BJ (cell line): ENCODE data around the gene CEP104. TPM values are rescaled to one million over a fixed set of nuclear protein-coding genes. Genes with fewer than 3 reads are reported as not detected.

Experiments used
- CTCF ChIA-PET: fragments of 350-600 bp; formaldehyde crosslinking; extraction: SDS; loops from one replicate; lab custom pipeline; 2021; ENCODE audit warnings: antibody characterized with exemption, inconsistent platforms; lab: Yijun Ruan, JAX
- POLR2A ChIA-PET: fragments of 300-600 bp; sonication (Branson Sonifier 250); formaldehyde crosslinking; extraction: SDS; loops from one replicate; lab custom pipeline; 2021; ENCODE audit warnings: antibody characterized with exemption; lab: Charles Lee
- DNase-seq: peaks from one replicate; pipeline ENCODE4 v3.0.0-alpha.2; 2011; ENCODE audit warnings: low read depth
- H3K27me3 ChIP-seq: 2 replicates; pipeline ENCODE4 v1.6.0; 2011; ENCODE audit warnings: low read length; ENCODE audit not compliant: control insufficient read depth, insufficient read depth
- H3K36me3 ChIP-seq: 2 replicates; pipeline ENCODE4 v1.5.1; 2011; ENCODE audit warnings: low read length; ENCODE audit not compliant: control insufficient read depth, insufficient read depth
- H3K4me3 ChIP-seq: 2 replicates; pipeline ENCODE4 v1.5.1; 2011; ENCODE audit warnings: low read depth, mild to moderate bottlenecking, control low read depth, low read length
- polyA plus RNA-seq: library from polyadenylated mRNA; depleted of rRNA; stranded (reverse); fragments of >200 nt; gene quantifications from 2 replicates; pipeline ENCODE4 v1.2.3, GENCODE V29; 2011
- TF ChIP-seq, protein P1 (sequence below): IDR thresholded peaks from 2 replicates; pipeline ENCODE4 v1.5.1; 2011; ENCODE audit warnings: low read depth, mild to moderate bottlenecking, control low read depth, inconsistent platforms, low read length, moderate library complexity; ENCODE audit not compliant: insufficient read depth

Gene CEP104
- polyA plus RNA-seq, 1 experiment, result 19.5 TPM

DNA sequence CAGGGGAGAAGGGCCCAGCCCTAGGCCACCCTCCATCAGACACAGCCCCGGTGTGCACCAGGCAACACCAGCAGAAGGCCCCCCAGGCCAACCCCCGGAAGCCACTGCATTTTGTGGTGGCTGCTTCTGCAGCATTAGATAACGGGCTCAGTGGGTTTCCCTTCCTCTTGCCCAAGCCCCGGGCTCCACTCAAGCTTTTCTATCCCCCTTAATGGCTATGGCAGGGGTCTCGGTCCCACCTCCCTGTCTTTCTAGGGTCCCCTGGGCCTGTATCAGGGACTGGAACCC, 24.1 kb upstream of the CEP104 start:
- TF ChIP-seq, protein P1, sequence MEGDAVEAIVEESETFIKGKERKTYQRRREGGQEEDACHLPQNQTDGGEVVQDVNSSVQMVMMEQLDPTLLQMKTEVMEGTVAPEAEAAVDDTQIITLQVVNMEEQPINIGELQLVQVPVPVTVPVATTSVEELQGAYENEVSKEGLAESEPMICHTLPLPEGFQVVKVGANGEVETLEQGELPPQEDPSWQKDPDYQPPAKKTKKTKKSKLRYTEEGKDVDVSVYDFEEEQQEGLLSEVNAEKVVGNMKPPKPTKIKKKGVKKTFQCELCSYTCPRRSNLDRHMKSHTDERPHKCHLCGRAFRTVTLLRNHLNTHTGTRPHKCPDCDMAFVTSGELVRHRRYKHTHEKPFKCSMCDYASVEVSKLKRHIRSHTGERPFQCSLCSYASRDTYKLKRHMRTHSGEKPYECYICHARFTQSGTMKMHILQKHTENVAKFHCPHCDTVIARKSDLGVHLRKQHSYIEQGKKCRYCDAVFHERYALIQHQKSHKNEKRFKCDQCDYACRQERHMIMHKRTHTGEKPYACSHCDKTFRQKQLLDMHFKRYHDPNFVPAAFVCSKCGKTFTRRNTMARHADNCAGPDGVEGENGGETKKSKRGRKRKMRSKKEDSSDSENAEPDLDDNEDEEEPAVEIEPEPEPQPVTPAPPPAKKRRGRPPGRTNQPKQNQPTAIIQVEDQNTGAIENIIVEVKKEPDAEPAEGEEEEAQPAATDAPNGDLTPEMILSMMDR, result no peak
- Histone ChIP-seq H3K4me3 (no peak overlapping the region), H3K27me3 (no peaks in the 10 kb centered on the region), H3K36me3 (peaks cover 5% of the 10 kb centered on the region)
- ChIA-PET POLR2A (no interaction called here), CTCF (interaction anchor here (0.7 kb wide), 1 partner anchor 1290 kb away, joined by 3 read pairs; no protein-coding TSS in a partner anchor)
- DNase-seq, result no peak

DNA sequence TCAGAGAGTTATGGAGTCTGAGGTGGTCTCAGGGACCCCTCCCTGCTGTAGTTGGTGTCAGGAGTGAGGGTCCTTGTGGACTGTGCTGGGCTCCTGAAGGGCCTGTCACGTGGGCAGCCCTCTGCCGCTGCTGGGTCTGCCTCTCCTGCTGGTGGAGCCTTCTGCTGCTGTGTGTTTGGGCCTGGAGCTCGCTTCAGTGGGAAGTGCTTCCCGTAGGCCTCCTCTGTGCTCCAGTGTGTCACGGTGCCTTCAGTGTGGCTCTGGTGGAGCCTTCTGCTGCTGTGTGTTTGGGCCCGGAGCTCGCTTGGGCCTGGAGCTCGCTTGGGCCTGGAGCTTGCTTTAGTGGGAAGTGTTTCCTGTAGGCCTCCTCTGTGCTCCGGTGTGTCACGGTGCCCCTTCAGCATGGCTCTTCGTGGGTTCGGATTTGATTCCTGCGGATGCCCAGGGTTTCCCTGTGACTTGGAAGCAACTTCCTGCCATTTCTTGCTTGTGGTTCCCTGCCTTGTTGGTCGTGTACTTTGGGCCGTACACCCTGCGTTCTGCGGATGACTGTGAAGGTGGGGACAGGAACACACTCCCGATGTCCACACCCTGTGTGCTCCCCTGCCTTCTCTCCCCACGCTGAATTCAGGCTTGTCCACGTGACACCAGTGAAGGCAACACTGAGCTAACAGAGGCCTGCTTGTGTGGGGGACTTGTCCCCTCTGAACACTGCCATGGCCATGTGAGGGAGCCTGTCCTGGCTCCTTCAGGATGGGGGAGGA, 23.6 kb upstream of the CEP104 start:
- POLR2A ChIA-PET, result no interaction called here
- no peak overlapping the region for H3K4me3 ChIP-seq
- peaks cover 5% of the 10 kb centered on the region for H3K36me3 ChIP-seq
- TF ChIP-seq, protein P1, result no peak
- CTCF ChIA-PET, result interaction anchor here (0.7 kb wide), 1 partner anchor 1290 kb away, joined by 3 read pairs; no protein-coding TSS in a partner anchor
- H3K27me3 ChIP-seq, result no peaks in the 10 kb centered on the region
- no peak for DNase-seq

DNA sequence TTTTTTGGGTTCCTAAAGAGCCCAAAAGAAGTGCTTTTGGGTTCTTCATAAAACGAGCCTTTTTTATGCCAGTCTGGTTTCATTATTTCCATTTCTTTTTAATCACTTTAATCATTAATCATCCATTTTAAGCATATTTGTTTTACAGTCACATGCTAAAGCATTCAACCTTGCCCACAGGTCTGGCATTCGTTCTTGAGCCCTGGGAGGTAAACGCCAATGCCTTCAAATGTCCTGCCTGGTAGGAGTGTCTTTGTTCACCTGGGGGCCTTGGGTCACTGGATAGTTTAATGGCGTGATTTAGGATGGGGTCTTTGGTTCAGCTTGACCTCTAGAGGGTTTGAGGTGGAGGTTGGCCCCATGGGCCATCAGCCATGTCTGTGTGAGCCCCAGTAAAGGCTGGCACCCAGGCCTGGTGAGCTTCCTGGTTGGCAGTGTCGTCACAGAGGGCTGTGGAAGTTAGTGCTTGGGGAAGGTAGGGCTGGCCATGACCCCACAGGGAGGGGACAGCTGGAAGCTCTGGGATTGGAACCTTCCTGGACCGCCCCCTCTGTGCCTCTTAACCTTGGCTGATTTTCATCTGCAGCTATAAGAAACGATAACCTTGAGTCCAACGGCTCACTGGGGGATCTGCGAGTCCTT, 22.9 kb upstream of the CEP104 start:
- TF ChIP-seq, protein P1, result no peak
- no peak for DNase-seq
- ChIA-PET CTCF (no interaction called here), POLR2A (no interaction called here)
- Histone ChIP-seq H3K36me3 (peaks cover 5% of the 10 kb centered on the region), H3K27me3 (no peaks in the 10 kb centered on the region), H3K4me3 (no peak overlapping the region)

DNA sequence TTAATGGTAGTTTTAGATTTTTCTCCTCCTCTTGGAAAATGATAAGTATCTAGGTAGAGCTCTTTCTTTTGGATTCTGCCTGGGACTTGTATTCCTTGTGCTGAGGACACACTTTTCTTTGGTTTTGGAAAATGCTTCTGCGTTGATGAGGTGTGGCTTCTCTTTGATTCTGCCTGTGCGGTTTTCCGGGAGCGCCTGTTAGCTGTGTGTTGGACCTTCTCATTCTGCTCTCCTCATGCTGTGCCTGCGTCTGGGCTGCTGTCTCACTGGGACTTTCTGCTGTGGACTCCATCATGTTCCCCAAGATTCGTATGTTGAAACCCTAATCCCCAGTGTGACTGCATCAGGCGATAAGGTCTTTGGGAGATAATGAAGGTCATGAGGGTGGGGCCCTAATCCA, 22.1 kb upstream of the CEP104 start:
- TF ChIP-seq, protein P1, result no peak
- H3K27me3 ChIP-seq, result no peaks in the 10 kb centered on the region
- no peak overlapping the region for H3K4me3 ChIP-seq
- H3K36me3 ChIP-seq, result peaks cover 6% of the 10 kb centered on the region
- ChIA-PET POLR2A (no interaction called here), CTCF (no interaction called here)
- no peak for DNase-seq

DNA sequence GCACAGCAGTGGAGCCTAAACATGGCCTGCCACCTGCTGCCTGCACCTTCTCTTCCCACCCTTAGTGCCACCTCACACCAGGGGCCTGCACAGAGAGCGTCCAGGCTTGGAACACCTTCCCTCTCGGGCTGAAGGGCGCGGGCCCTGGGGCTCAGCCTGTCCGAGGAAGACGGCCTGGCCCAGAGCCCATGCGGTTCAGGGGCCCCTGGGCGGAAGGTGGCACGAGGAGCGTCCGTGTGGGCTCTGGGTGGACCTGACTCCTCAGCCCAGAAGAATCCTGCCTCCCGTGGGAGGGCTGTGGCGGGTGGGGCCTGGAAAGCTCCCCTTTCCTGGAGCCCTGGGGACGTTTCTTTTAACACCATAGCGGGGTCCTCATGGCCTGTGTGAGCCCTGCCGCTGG, 19.7 kb upstream of the CEP104 start:
- no peak for DNase-seq
- CTCF ChIA-PET, result no interaction called here
- Histone ChIP-seq H3K4me3 (no peak overlapping the region), H3K27me3 (no peaks in the 10 kb centered on the region), H3K36me3 (peaks cover 10% of the 10 kb centered on the region)
- TF ChIP-seq, protein P1, result no peak
- POLR2A ChIA-PET, result no interaction called here
